Spleen (tissue), 11 donors: Measurements from ENCODE around the gene GJB4. TPM values are rescaled to one million over a fixed set of nuclear protein-coding genes. Genes with fewer than 3 reads are reported as not detected.

Experiments
- DNase-seq: peaks from one replicate; pipeline ENCODE4 v3.0.0-alpha.2; 2020
- H3K27ac ChIP-seq, 8 donors: fragments of 200-600 bp; sonication (generic) in 7 of 8; 1 replicate in 4 of 8; 2 replicates in 4 of 8; pipeline versions ENCODE4 v1.5.0 to v1.8.0; 2016 to 2021; ENCODE audit warnings: inconsistent platforms in 4 of 8, mild to moderate bottlenecking in 4 of 8, moderate library complexity in 1 of 8
- H3K27me3 ChIP-seq, 7 donors: fragments of 200-600 bp; sonication (generic) in 6 of 7; replicated peaks in 1 of 7; 1 replicate in 4 of 7; 2 replicates in 3 of 7; pipeline versions ENCODE4 v1.5.0 to v1.8.0; 2016 to 2021; ENCODE audit warnings: inconsistent platforms in 3 of 7, mild to moderate bottlenecking in 1 of 7
- H3K36me3 ChIP-seq, 6 donors: fragments of 200-600 bp; sonication (generic) in 5 of 6; 1 replicate in 4 of 6; 2 replicates in 2 of 6; pipeline versions ENCODE4 v1.5.0 to v1.8.0; 2016 to 2021; ENCODE audit warnings: inconsistent platforms in 2 of 6
- H3K4me1 ChIP-seq, 6 donors: fragments of 200-600 bp; sonication (generic) in 5 of 6; 1 replicate in 3 of 6; 2 replicates in 3 of 6; pipeline versions ENCODE4 v1.5.0 to v1.8.0; 2016 to 2021; ENCODE audit warnings: inconsistent platforms in 3 of 6
- H3K4me3 ChIP-seq, 8 donors: fragments of 200-600 bp; sonication (generic) in 7 of 8; 1 replicate in 4 of 8; 2 replicates in 4 of 8; pipeline versions ENCODE4 v1.5.0 to v1.8.0; 2016 to 2021; ENCODE audit warnings: inconsistent platforms in 4 of 8, mild to moderate bottlenecking in 4 of 8, moderate library complexity in 2 of 8
- H3K9me3 ChIP-seq, 8 donors: fragments of 200-600 bp; sonication (generic) in 7 of 8; 1 replicate in 4 of 8; 2 replicates in 4 of 8; pipeline versions ENCODE4 v1.5.0 to v1.8.0; 2016 to 2021; ENCODE audit warnings: inconsistent platforms in 4 of 8
- POLR2A ChIP-seq, 3 donors: fragments of 450-650 bp; IDR thresholded peaks; one replicate each; pipeline ENCODE4 v1.5.1; 2017; ENCODE audit warnings: antibody characterized with exemption in 3 of 3, mild to moderate bottlenecking in 1 of 3
- POLR2AphosphoS5 ChIP-seq, 3 donors: sonication (generic); formaldehyde crosslinking; IDR thresholded peaks; one replicate each; pipeline ENCODE4 v1.5.1; 2017; ENCODE audit warnings: antibody characterized with exemption in 3 of 3
- WGBS, 5 donors: extraction: QIAGEN DNeasy Blood & Tissue Kit in 3 of 5; methylation state at CpG; one replicate each; pipeline versions ENCODE4 v1.1.5 to v1.1.7; 2013 to 2018; 5-methylcytosine and 5-hydroxymethylcytosine counted together
- intact Hi-C: fragments of 100-400 bp; cut with DNase I; formaldehyde crosslinking; loops from one replicate; pipeline ENCODE4 v1.15.0; 2023; ENCODE audit warnings: low total_unique reads
- polyA plus RNA-seq, 3 donors: library from polyadenylated mRNA; stranded (reverse); fragments of 200-250 nt; gene quantifications; one replicate each; pipeline ENCODE4 v1.2.1, GENCODE V29; 2013
- total RNA-seq, 7 donors: library from RNA; depleted of rRNA in 3 of 7; stranded (reverse); fragments of >200 nt in 3 of 7; fragmentation: NEBNext Ultra II Directional in 4 of 7; extraction: Animal tissue kit (Norgen Biotek cat#: 25700) in 4 of 7; gene quantifications; one replicate each; pipeline versions ENCODE4 v1.1.0 to v1.2.1, GENCODE V29; 2016 to 2021
- TF ChIP-seq, protein P1 (sequence below), 11 experiments: fragments of 200-600 bp in 7 of 11; fragments of 450-650 bp in 4 of 11; sonication (generic) in 4 of 11; IDR thresholded peaks in 8 of 11; conservative IDR thresholded peaks in 3 of 11; 1 replicate in 7 of 11; 2 replicates in 4 of 11; pipeline versions ENCODE4 v1.4.0 to v1.8.0; 2016 to 2021; ENCODE audit warnings: antibody characterized with exemption in 11 of 11, inconsistent platforms in 4 of 11, mild to moderate bottlenecking in 1 of 11
- donor health status: healthy with polysubstance abuse.
- donor health status: DM: no; HTN: no; CAD: no; lungs with moderate emphysema.
- donor health status: DM: no; HTN: no; CAD: no.
- donor health status: Bipolar disorder and iron deficiency.
- donor health status: healthy.
- donor health status: DM: no; HTN: no; CAD: no.
- donor health status: DM: yes; HTN: yes; CAD: no.

Gene GJB4
- total and polyA plus RNA-seq, 10 donors = not detected

GRCh38 chr1:34777519-34778321, 18.2 kb downstream of the GJB4 start:
- Histone ChIP-seq H3K4me3 (no peak overlapping the region), H3K4me1 (peaks cover 6 to 17% (median 11%) of the 10 kb centered on the region in 6 donors), H3K36me3 (no peaks in the 10 kb centered on the region), H3K9me3 (no peaks in the 10 kb centered on the region), H3K27ac (no peak overlapping the region), H3K27me3 (peaks cover 5 to 68% (median 25%) of the 10 kb centered on the region in 7 donors)
- 58 to 77% (median 63%) methylated on average over 10 of the region's 10 CpGs for WGBS, 5 donors
- intact Hi-C loops = no loop called here
- TF ChIP-seq POLR2AphosphoS5 (IDR thresholded peaks at IDR 0.05) (no peak), POLR2A (IDR thresholded peaks at IDR 0.05) (no peak)
- TF ChIP-seq, protein P1, sequence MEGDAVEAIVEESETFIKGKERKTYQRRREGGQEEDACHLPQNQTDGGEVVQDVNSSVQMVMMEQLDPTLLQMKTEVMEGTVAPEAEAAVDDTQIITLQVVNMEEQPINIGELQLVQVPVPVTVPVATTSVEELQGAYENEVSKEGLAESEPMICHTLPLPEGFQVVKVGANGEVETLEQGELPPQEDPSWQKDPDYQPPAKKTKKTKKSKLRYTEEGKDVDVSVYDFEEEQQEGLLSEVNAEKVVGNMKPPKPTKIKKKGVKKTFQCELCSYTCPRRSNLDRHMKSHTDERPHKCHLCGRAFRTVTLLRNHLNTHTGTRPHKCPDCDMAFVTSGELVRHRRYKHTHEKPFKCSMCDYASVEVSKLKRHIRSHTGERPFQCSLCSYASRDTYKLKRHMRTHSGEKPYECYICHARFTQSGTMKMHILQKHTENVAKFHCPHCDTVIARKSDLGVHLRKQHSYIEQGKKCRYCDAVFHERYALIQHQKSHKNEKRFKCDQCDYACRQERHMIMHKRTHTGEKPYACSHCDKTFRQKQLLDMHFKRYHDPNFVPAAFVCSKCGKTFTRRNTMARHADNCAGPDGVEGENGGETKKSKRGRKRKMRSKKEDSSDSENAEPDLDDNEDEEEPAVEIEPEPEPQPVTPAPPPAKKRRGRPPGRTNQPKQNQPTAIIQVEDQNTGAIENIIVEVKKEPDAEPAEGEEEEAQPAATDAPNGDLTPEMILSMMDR (IDR thresholded peaks at IDR 0.05 in 8 of 11, conservative IDR thresholded peaks at IDR 0.05 in 3 of 11) = no peak
- no peak for DNase-seq

DNA sequence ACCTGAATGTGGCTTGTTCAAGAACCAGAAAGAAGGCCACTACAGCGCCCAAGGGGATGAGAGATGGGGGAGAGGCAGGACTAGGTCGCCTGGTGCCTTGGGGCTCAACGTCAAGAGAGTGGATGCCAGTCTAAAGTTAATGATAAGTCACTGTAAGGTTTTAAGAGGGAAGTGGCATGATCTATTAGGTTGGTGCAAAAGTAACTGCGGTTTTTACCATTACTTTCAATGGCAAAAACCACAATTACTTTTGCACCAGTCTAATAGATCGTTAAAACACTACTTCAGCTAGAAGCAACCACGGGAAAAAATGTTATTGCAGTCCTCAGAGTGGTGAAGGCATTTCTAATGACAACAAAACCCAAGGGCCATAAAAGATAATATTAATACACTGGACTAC, 18.8 kb downstream of the GJB4 start:
- H3K27me3 ChIP-seq = peaks cover 5 to 75% (median 30%) of the 10 kb centered on the region in 7 donors
- H3K27ac ChIP-seq = no peak overlapping the region
- no peaks in the 10 kb centered on the region for H3K36me3 ChIP-seq
- no peaks in the 10 kb centered on the region for H3K9me3 ChIP-seq
- intact Hi-C loops = no loop called here
- H3K4me3 ChIP-seq = no peak overlapping the region
- TF ChIP-seq POLR2A (IDR thresholded peaks at IDR 0.05) (no peak), POLR2AphosphoS5 (IDR thresholded peaks at IDR 0.05) (no peak)
- TF ChIP-seq, protein P1 (IDR thresholded peaks at IDR 0.05 in 8 of 11, conservative IDR thresholded peaks at IDR 0.05 in 3 of 11) = no peak
- WGBS, 5 donors = 76 to 84% (median 80%) methylated on average over 6 of the region's 6 CpGs
- H3K4me1 ChIP-seq = peaks cover 6 to 17% (median 11%) of the 10 kb centered on the region in 6 donors
- no peak for DNase-seq

DNA sequence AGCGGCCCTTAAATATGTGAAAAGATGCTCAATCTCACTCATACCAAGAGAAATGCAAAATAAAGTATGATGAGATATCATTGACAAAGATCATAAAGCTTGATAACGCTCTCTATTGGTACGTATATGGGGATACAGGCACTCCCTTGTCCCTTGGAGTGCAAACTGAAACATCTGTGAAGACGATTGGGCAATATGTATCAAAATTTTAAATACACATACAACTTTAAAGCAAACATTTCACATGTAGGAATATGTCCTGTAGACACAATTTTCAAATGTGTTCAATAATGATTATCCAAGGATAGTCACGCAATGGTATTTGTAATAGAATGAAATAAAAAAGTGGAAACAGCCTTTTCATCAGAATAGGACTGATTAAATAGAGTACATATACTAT, 19.5 kb downstream of the GJB4 start:
- Histone ChIP-seq H3K27me3 (peaks cover 5 to 78% (median 30%) of the 10 kb centered on the region in 7 donors), H3K4me1 (peaks cover 6 to 17% (median 11%) of the 10 kb centered on the region in 6 donors), H3K9me3 (no peaks in the 10 kb centered on the region), H3K4me3 (no peak overlapping the region), H3K36me3 (no peaks in the 10 kb centered on the region), H3K27ac (no peak overlapping the region)
- no peak for DNase-seq
- WGBS, 5 donors = 72 to 95% (median 89%) methylated on average over 5 of the region's 5 CpGs
- no peak for TF ChIP-seq POLR2AphosphoS5 (IDR thresholded peaks at IDR 0.05)
- intact Hi-C loops = no loop called here

DNA sequence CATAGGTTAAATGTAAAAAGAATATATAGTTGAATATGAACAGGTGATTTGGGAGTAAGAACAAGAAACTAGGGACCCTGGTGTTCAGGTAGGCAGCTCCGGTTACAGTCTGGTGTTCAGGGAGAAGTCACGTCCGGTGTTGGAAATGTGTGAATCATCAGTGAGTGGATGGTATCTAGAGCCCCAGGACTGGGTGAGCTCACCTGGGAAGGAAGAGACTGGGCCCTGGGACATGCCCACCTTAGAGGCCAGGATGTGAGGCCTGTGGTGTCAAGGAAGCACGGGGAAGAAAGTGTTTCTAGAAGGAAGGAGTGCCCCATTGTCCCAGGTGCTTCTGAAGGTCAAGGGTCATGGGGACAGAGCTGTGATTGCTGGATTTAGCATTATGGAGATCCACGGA, 20.0 kb downstream of the GJB4 start:
- H3K36me3 ChIP-seq = no peaks in the 10 kb centered on the region

More for the DNA sequence above, 20.0 kb downstream of the GJB4 start:
- peaks cover 6 to 17% (median 11%) of the 10 kb centered on the region in 6 donors for H3K4me1 ChIP-seq
- H3K9me3 ChIP-seq = no peaks in the 10 kb centered on the region
- intact Hi-C loops = no loop called here
- TF ChIP-seq, protein P1 (IDR thresholded peaks at IDR 0.05 in 8 of 11, conservative IDR thresholded peaks at IDR 0.05 in 3 of 11) = no peak
- TF ChIP-seq POLR2A (IDR thresholded peaks at IDR 0.05) (no peak), POLR2AphosphoS5 (IDR thresholded peaks at IDR 0.05) (no peak)
- H3K27ac ChIP-seq = no peak overlapping the region
- H3K4me3 ChIP-seq = no peak overlapping the region
- DNase-seq = no peak
- WGBS, 5 donors = 82 to 92% (median 85%) methylated on average over 5 of the region's 5 CpGs
- H3K27me3 ChIP-seq = peaks cover 5 to 78% (median 30%) of the 10 kb centered on the region in 7 donors
